A673 (cell line): ENCODE measurements around the gene CCDC33.

Source experiments
- EZH2 ChIP-seq: fragments of 200-600 bp; sonication (generic); IDR thresholded peaks from 2 replicates; pipeline ENCODE4 v1.6.1; 2017; ENCODE audit warnings: borderline replicate concordance, low read depth, mild to moderate bottlenecking, mixed read lengths, antibody characterized with exemption, low read length; ENCODE audit not compliant: poor library complexity, severe bottlenecking
- TF ChIP-seq, protein P1 (sequence below): fragments of 300-800, 200-600 bp; sonication (generic); conservative IDR thresholded peaks from 2 replicates; pipeline ENCODE4 v1.5.1; 2017; ENCODE audit warnings: low read depth, mild to moderate bottlenecking, antibody characterized with exemption, low read length, moderate library complexity, mixed read lengths

DNA sequence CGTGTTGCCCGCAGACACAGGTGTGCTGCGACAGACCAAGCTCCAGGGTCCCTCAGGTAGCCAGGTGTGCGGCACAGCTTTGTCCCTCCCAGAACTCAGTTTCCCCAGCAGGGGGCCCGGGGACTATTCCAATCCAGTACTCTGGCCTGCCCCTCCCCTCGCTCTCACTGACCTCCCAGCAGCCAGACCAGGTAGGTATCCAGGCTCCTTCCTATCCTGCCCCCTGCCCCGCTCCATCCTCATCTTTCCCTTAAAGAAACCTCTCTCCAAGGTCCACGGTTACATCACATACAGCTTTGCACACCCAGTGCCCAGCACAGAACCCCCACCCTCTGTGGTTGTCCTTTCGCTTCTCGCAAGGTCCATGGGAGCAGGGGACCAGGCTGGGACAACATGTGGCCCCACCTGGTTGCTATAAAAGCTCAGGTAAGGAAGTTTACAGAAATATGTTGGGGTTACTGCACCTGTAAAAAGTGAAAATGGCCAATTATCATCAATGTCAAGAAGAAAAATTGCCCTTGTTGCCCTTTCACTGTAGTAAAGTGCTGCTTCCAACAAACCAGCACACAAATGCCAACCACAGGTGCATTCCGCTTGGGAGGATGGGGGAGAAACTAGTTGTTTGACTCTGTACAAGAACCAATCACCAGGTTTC lies 138.6 kb downstream of the CCDC33 start:
- TF ChIP-seq, protein P1, sequence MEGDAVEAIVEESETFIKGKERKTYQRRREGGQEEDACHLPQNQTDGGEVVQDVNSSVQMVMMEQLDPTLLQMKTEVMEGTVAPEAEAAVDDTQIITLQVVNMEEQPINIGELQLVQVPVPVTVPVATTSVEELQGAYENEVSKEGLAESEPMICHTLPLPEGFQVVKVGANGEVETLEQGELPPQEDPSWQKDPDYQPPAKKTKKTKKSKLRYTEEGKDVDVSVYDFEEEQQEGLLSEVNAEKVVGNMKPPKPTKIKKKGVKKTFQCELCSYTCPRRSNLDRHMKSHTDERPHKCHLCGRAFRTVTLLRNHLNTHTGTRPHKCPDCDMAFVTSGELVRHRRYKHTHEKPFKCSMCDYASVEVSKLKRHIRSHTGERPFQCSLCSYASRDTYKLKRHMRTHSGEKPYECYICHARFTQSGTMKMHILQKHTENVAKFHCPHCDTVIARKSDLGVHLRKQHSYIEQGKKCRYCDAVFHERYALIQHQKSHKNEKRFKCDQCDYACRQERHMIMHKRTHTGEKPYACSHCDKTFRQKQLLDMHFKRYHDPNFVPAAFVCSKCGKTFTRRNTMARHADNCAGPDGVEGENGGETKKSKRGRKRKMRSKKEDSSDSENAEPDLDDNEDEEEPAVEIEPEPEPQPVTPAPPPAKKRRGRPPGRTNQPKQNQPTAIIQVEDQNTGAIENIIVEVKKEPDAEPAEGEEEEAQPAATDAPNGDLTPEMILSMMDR: no peak
- TF ChIP-seq EZH2: no peak
